OCI-M2 (cell line): ENCODE results near the gene GGN.
A peak's percentile ranks its signal among the peaks of the same experiment; 100 is the strongest.
"Not testable (repeated sequence)": the region's sequence is repeated elsewhere in the genome, so short reads cannot be mapped to it uniquely, and the experiment has no call there.

Source experiments
- DNase-seq: peaks from one replicate; lab custom pipeline; 2025; ENCODE audit not compliant: unreplicated experiment; lab: John Stamatoyannopoulos, UW

The GGN gene

DNA sequence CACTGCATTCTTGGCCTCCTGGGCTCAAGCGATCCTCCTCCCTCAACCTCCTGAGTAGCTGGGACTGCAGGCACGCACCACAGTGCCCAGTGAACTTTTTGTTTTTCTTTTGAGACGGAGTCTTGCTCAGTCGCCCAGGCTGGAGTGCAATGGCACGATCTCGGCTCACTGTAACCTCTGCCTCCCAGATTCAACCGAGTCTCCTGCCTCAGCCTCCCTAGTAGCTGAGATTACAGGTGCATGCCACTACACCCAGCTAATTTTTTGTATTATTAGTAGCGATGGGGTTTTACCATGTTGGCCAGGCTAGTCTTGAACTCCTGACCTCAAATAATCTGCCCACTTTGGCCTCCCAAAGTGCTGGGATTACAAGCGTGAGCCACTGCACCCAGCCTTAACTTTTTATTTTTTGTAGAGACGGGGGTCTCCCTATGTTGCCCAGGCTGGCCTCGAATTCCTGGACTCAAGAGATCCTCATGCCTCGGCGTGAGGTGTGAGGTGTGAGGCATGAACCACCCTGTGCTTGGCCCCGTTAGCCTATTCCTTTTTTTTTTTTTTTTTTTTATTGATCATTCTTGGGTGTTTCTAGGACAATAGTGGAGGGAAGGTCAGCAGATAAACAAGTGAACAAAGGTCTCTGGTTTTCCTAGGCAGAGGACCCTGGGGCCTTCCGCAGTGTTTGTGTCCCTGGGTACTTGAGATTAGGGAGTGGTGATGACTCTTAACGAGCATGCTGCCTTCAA, 24.7 kb downstream of the GGN start:
- not testable (repeated sequence) for DNase-seq

DNA sequence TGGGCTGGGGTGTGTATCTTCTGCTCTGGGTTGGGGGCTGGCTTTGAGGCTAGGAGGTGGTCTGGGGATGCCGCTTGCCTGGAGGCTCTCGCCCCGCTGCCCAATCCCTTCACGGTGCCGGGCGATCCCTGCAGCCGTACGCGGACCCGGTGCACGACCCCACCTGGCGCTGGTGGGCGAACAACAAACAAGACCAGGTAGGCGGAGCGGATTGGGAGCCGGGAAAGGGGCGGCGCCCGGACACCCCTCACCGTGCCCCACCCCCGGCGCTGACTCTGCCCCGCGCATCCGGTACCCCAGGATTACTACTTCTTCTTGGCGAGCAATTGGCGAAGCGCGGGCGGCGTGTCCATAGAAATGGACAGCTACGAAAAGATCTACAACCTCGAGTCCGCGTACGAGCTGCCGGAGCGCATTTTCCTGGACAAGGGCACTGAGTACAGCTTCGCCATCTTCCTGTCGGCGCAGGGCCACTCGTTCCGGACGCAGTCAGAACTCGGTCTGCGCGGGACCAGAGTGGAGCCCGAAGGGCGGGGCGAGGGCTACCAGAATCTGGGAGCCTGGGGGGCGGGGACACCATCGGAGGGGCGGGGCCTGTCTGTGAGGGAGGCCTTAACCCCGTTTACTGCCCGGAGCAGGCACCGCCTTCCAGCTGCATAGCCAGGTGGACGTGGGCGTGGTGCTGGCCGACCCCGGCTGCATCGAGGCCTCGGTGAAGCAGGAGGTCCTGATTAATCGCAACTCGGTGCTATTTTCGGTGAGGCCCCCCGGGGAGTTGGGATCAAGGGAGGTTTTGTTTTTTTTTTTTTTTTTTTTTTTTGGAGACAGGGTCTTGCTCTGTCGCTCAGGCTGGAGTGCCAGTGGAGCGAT, 25.5 kb downstream of the GGN start:
- peak; percentile 97 for DNase-seq

DNA sequence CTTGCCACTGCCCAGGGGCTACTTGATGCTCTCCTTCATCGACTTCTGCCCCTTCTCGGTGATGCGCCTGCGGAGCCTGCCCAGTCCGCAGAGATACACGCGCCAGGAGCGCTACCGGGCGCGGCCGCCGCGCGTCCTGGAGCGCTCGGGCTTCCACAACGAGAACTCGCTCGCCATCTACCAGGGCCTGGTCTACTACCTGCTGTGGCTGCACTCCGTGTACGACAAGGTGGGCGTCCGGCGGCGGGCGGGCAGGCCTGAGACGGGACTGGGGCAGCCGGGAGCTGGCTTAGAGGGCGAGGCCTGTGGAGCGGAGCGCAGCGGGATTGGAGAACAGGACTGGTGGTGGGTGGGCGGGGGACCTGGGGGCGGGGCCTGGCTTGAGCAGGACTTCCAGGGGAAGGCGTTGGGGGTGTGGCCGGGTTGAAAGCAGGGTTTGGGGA, 26.2 kb downstream of the GGN start:
- DNase-seq: no peak

DNA sequence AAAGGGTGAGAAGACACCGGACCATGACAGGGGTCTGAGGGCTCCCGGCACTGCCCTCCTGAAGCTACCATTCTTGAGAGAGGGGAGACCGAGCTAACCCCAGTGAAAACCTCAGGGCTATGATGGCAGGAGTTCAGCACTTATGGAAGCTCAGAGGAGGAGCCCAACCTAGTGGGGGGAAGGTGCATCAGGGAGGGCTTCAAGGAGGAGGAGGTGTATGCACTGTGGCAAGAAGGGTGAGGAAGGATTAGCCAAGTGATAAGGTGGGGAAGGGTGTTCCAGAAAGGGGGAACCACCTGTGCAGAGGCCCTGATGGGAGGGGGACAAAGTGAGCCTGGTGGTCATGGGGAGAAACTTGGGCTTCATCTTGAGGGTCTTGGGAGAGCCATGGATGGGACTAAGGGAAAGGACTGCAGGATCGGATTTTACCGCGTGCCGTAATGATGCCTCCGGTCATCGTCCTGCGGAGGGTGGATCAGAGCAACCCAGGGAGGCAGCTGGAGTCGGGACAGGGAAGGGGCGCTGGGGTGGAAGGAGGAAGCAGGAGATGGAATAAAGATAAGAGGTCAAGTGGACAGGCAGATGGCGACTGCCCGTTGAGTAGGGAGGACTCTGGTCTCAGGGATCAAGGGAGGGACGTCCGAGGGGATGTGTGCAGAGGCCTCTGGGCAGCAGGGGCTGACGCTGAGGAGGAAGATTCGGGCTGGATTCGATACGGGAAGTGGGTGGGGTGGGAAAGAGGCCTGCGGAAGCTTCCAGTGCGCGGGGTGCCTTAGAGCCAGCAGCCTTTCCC, 26.8 kb downstream of the GGN start:
- DNase-seq: no peak

DNA sequence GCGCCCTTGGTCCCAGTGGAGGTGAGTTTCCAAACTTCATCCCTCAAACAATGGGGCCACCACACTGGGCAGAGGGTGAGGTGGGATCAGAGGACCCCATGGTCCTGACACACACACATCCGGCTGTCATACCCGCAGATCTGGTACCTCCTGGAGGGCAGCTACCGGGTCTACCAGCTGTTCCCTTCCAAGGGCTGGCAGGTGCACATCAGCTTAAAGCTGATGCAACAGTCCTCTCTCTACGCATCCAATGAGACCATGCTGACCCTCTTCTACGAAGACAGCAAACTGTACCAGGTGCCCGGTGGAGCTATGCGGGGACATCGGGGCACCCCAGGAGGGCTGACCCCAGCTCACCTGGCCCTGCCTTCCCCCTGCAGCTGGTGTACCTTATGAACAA, 27.5 kb downstream of the GGN start:
- no peak for DNase-seq

DNA sequence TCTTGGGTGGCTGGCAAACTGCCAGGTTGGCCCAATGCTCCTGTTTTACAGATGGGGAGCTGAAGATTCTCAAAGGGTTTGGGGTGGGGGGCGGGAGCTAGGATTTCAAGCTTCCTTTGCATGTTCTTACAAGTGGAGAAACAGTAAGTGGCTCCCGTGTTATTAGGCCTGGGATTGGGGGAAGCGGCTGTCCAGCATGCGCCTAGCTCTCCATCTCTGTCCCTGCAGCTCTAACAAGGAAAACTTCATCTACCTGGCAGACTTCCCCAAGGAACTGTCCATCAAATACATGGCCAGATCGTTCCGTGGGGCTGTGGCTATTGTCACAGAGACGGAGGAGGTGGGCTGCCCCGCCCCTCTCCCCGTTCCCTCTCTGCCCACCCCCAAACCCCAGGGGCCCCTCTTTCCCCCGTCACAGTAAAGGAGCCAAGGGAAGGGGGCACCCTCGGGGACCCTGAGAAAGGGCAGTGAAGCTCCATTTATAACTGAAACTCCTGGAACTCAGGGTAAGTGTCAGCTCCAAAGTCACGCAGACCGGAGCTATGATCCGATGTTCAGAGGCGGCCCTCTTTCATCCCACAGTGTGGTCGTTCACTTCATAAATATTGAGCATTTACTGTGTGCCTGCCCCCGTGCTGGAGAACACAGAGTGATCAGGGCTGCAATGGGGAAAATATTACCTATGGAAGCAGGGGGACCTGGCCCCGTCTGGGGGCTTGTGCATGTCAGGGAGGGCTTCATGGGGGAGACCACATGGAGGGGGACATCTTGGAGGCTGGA, 28.4 kb downstream of the GGN start:
- DNase-seq: no peak

DNA sequence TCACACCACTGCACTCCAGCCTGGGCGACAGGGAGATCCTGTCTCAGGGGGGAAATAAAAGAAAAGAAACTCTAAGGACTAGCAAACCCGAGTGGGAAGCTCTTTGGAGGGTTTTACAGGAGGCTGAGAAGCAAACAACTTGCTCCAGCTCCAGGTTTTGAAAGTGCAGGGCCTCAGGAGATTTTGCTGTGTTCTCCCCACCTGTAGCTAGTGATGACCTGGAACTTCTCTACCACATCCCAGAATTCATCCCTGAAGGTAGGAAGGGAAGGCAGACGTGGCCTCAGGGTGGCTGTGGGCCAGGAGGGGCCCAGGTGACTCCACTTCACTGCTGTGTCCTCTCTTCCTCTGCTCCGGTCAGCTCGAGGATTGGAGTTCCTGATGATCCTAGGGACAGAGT, 29.8 kb downstream of the GGN start:
- DNase-seq: no peak

DNA sequence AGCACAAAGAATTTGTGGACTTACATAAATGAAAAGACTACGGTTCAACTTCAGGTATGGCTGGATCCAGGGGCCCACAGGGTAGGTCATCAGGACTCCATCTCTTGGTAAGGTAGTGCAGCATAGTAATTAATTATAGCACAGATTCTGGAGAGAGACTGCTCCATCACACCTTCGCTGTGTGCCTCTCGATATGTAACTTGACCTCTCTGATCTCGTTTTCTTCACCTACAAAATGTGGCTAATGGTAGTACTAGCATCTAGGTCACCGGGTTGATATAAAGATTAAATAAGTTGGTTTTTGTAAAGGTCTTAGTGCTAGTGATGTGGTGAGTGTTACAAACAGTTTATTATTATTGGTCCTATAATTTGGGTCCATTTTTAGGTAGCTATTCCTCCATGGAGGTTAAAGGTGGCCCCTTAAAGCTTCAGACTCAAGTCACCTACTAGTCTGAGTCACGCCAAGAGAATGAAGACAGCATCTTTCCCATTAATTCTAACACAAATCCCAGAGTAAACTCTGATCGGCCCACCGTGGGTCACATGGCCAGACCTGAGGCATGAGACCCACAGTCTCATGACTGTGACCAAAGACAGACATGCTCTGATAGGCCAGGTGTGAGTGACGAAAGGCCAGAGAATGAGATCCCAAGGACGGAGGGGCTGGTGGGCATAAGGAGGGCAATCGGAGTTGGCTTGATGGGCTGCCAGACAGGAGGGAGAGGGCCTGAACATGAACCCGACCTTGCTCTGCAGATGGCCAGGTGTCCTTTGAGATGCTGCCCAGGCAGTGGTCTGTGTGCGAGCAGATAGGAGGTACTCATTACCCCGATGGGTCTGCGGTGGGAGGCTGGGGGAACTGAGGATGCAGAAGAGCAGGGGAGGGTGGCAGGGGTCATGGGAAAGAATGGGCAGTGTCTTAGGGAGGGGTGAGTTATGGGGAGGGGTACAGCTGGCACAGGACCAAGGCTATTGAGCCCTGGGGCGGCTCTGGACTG, 31.8 kb downstream of the GGN start:
- no peak for DNase-seq

DNA sequence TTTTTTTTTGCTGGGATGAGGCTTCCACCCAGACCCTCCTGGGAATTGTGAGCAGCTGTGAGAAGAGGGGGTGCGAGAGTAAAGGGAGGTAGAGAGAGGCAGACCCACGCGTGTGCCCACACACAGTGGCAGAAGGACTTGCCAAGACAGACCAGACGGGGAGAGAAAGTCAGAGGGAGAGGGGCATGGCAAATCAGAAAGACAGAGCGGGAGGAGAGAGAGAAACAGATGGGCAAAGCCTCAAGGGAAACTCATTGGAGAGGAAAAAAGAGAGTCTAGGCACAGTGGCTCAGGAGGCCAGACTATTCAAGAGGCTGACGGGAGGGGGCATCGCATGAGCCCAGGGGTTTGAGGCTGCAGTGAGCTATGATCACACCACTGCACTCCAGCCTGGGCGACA, 35.2 kb downstream of the GGN start:
- DNase-seq: no peak

DNA sequence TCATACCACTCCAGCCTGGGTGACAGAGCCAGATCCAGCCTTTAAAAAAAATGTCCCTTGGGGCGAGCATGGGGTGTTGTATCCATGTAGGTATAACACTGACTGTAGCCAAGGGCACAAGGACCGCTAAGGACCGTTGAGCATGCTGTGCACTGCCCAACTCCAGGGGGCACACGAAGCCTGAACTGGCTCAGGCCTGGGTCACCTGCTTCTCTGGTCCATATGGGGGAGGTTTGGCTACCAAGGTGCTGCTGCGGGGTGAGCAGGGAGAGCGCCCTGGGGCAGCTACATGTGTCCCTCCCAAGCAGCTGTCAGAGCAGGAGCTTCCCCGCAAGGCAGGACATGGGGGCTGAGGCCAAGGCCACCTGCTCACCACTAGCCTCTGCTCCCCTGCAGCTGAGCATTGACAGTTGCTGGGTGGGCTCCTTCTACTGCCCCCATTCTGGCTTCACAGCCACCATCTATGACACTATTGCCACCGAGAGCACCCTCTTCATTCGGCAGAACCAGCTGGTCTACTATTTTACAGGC, 35.9 kb downstream of the GGN start:
- no peak for DNase-seq

DNA sequence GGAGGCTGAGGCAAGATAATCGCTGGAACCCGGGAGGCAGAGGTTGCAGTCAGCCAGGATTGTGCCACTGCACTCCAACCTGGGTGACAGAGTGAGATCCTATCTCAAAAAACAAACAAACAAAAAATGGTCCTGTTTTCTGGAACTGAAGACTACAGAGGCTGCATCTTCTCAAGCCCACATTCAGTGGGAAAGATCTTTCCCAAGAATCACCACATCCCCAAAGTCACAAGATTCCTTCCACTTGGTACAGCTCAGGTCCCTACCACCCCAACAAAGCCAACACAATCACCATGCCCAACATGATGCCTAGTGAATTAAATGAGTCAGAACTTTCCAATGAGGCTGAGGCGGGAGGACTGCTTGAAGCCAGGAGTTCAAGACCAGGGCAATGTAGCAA, 37.0 kb downstream of the GGN start:
- DNase-seq: no peak

DNA sequence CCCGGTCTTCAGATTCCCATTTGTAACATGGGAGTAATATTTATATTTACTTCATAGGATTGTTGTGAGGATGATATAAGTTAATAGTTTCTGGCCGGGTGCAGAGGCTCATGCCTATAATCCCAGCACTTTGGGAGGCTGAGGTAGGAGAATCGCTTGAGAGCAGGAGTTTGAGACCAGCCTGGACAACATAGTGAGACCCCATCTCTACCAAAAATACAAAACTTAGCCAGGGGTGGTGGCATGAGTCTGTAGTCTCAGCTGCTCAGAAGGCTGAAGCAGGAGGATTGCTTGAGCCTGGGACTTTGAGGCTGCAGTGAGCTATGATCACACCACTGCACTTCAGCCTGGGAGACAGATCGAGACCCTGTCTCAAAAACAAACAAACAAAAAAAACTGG, 41.0 kb downstream of the GGN start:
- no peak for DNase-seq

DNA sequence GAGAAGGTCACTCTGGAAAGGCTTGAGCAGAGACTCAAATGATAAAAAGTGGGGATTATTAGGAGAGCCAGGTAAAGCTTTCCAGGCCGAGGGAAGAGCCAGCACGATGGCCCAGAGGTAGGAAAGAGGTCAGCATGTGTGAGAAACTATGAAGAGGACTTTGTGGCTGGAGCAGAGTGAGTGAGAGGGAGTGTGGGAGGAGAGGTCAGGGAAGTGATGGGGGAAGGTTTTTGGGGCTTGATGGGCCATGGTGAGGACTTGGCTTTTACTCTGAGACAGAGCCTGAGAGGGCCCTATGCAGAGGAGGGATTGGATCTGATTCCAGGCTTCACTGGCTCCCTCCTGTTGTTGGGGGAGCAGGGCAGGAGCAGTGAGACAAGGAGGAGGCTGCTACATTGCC, 46.9 kb downstream of the GGN start:
- DNase-seq: no peak

DNA sequence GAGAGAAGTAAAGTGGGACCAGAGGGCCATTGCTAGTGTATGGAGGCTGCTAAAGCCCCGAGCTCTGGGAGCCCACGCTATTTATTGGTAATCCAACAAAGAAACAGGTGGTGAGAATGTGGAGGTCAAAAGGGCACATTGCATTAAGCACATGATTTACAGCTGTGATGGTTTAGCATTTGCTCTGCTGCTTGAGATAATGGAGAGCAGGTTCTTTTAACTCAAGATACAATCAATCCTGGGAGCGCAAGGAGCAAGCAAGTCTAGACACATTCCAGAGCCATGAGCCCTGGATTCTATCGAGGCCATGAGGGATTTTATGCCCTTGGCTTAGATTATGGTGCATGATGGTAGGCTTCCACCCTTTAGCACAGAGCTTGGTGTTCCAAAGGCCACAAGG, 48.8 kb downstream of the GGN start:
- DNase-seq: not testable (repeated sequence)

DNA sequence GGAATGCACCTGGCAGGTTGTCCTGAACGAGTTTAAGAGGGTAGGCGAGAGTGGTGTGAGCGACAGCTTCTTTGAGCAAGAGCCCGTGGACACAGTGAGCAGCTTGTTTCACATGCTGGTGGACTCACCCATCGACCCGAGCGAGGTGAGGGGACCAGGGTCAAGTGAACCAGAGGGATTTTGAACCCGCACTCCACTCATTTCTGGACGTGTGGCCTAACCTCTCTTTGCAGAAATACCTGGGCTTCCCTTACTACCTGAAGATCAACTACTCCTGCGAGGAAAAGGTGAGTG, 50.5 kb downstream of the GGN start:
- DNase-seq: no peak

DNA sequence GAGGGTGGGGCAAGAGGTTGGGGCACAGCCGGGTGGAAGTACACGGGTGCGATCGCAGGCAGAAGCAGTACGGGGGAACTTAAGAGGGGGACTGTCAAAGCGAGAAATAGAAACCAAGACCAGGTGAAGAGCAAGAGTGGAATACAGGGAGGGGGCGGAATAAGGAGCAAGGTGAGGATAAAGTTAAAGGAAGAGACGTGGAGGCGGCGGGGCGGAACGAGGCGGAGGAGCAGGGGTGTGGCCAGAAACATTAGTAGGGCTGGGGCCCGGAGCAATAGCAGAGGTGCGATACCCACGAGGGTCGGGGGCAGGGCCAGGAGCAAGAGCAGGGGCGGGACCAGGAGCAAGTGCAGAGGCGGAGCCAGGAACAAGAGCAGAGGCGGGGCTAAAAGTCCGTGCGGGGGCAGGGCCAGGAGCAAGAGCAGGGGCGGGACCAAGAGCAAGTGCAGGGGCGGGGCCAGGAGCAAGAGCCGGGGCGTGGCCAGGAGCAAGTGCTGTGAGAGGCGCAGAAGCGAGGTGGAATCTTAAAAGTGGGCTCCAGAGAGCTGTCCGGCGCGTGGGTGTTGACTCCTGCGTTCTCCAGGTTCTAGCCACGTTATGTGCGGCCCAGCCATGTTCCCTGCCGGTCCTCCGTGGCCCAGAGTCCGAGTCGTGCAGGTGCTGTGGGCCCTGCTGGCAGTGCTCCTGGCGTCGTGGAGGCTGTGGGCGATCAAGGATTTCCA, 51.0 kb downstream of the GGN start:
- DNase-seq: peak; percentile 99

DNA sequence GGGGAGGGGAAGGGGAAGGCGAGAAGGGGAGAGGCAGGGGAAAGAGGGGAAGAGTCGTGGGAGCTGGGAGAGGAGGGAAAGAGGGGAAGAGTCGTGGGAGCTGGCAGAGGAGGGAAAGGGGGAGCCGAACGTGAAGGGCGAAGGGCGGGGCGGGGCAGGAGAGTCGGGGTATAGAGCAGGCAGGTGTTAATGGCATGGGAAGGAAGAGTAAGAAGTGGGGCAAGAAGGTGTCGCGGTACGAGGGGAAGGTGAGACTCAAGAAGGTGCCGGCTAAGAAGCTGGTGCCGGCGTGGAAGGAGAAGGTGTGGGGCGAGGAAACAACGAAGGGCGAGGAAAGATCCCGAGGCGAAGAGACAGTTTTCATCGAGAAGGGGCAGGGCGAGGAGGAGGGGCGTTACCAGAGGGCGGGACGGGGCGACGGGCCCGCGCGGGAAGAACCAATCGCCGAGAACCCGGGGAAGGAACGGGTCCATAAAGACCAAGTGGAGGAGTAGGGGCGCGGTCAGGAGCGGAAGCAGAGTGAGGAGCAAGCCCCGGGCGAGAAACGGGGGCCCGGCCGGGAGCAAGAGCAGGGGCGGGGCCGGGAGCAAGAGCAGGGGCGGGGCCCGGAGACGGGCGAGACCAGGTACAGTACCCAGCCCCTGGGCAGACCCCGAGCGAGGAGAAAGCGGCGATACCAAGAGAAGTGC, 51.7 kb downstream of the GGN start:
- DNase-seq: peak; percentile 91
